Fibroblast of skin of right biceps (primary cell): ENCODE measurements around the gene YTHDF2.
A peak's percentile ranks its signal among the peaks of the same experiment; 100 is the strongest.
"Not testable (repeated sequence)": the region's sequence is repeated elsewhere in the genome, so short reads cannot be mapped to it uniquely, and the experiment has no call there.

Experiments used
- DNase-seq: peaks from one replicate; pipeline ENCODE4 v3.0.0-alpha.2; 2013

The YTHDF2 gene

DNA sequence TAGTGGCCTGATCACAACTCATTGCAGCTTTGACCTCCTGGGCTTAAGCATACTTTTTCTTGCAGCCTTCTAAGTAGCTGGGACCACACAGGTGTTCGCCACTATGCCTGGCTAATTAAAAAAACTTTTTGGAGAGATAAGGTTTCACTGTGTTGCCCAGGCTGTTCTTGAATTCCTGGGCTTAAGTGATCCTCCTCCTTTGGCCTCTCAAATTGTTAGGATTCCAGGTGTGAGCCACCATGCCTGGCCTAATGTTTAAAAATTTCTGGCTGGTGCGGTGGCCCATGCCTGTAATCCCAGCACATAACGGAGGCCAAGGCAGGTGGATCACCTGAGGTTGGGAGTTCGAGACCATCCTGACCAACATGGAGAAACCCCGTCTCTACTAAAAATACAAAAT is 24.4 kb downstream of the YTHDF2 start:
- DNase-seq: no peak

DNA sequence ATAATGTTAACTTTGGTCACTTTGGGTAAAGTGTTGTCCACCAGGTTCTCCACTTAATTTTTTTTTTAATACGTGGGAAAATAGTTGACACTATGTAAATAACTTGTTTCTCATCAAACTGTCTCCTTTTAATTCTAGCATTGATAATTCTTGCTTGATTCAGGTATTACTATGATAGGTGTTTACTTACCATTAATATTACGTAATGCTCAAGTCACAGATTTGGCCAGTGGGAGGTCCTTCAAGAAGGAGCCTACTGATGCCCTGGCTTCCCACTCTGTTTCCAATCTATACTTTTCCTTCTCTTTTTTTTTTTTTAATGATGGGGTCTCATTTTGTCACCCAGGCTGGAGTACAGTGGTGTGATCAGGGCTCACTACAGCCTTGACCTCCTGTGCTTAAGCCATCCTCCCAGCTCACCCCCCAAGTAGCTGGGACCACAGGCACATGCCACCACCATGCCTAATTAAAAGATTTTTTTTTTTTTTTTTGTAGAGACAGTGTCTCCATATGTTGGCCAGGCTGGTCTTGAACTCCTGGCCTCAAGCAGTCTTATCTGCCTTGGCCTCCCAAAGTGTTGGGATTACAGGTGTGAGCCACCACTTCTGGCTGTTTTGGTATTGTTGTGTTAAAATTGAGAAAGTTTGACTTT is 29.9 kb downstream of the YTHDF2 start:
- DNase-seq: no peak

DNA sequence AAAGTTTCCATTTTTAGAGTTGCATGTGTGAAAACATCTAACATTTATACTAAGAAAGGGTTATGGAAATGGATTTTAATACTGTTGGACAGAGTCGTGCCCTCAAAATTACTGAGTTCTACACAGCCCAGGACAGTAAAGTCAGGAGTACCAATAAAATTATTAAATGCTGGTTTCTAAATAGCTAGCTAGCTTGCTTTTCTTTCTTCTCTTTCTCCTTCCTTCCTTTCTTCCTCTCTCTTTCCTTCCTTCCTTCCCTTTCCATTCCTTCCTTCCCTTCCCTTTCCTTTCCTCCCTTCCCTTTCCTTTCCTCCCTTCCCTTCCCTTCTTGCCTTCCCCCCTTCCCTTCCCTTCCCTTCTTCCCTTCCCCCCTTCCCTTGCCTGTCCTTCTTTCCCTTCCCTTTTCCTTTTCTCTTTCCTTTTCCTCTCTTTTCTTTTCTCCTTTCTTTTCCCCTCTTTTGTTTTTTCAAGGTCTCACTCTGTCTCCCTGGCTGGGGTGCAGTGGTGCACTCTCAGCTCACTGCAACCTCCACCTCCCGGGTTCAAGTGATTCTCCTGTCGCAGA is 33.9 kb downstream of the YTHDF2 start:
- DNase-seq: no peak

DNA sequence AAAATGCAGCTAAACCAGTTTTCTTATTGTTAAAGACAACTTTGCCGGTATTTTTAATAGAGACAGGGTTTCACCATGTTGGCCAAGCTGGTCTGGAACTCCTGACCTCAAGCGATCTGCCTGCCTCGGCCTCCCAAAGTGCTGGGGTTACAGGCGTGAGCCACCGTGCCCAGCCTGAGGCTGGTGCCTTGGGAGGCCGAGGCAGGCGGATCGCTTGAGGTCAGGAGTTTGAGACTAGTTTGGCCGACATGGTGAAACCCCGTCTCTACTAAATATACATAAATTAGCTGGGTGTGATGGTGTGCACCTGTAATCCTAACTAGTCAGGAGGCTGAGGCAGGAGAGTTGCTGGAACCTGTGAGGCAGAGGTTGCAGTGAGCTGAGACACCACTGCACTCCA is 35.2 kb downstream of the YTHDF2 start:
- DNase-seq: not testable (repeated sequence)

DNA sequence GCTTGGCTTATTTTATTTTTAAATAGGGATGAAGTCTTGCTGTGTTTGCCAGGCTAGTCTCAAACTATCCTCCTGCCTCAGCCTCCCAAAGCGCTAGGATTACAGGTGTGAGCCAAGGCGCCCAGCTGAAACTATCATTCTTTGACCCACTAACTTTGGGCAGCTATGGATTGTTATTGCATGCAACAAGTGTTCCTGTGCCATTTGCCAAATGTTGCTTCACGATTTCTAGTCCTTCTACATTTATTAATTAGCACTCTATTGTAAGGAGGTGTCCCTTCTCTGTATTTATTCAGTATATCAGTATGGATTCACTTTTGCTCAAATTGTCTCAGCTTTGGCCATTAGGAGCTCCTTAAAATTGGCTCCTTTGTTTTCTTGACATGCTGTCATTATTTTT is 36.4 kb downstream of the YTHDF2 start:
- no peak for DNase-seq

DNA sequence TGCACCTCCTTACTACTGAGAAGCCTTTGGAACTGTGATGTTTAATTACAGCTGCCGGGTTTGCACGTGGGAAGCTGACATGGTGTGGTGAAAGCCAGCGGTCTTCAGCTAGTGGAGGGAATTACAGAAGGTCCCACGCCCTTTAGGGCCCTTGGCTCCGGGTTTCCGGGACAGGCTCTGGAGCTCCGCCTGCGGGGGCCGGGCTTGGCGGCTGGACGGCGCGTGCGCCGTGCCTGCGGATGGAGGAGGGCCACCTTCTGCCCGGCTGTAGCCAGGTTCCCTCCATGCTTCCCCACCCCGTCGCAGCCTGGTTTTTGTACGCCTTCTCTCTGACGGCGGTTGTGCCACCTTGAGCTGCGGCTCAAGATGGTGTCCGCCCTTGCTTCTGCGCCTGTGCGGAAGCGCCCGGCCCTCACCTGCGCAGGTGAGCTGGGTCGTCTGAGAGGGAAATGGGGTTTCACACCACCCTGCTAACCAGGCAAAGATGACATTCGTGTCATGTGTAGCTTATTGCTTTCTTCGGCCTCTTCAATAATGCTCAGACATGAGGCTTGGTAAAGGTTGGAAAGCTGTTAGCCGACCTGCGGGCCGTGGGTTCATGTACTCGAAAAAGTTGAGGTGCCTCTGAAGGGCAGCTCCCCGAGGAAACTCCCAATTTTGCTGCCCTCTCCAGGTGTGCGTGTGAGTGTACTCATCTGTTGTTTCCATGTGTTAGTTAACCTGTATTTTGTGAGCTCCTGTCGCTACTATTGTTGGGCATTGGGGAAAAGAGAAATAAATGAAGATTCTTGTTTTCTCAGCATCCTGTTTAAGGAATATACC is 38.6 kb downstream of the YTHDF2 start:
- DNase-seq: peak; percentile 41

DNA sequence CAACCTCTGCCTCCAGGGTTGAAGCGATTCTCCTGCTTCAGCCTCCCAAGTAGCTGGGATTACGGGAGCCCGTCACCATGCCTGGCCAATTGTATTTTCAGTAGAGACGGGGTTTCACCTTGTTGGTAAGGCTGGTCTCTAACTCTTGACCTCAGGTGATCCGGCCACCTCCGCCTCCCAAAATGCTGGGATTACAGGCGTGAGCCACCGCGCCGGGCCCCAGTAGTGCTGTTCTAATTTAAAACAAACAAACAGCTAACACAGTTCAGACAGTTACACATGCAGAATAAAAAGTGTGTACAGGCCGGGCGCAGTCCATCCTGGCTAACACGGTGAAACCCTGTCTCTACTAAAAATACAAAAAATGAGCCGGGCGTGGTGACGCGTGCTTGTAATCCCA is 39.6 kb downstream of the YTHDF2 start:
- no peak for DNase-seq

DNA sequence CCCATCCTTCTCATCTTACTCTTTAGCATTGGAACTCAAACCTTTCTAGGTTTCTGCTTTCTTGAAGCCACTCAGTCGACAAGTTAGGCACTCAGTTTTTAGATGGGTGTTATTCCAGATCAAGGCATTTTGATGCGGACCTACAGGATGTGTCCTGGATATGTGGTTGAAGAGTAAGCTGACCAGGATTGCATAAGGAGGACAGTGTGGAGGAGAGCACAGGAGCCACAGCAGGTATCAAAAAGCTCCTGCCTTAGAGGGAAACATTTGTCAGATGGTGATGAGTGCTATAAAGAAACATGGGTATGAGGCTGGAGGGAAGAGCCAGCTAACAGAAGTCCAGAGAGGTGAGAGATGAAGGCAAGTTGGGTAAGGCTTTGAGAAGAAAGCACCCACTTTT is 41.3 kb downstream of the YTHDF2 start:
- DNase-seq: no peak

DNA sequence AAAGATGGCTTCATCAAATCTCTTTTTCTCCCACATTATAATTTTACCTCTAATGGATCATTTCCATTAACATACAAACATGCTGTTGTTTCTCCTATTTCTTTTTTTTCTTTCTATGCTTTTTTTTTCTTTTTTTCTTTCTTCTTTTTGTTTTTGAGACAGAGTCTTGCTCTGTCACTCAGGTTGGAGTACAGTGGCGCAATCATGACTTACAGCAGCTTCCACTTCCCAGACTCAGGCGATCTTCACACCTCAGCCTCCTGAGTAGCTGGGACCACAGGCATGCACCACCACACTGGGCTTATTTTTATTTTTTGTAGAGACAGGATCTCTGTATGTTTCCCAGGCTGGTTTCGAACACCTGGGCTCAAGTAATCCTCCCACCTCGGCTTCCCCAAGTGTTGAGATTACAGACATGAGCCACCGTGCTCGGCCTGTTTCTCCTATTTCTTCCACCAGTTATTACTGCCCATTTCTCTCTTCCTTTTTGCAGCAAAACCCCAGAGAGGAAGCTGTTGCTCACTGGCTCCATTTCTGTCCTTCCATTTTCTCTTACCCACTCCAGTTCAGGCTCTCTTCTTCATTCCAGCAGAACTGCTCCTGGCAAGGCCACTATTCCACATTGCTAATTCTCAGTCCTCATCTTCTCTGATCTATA is 43.1 kb downstream of the YTHDF2 start:
- DNase-seq: no peak

DNA sequence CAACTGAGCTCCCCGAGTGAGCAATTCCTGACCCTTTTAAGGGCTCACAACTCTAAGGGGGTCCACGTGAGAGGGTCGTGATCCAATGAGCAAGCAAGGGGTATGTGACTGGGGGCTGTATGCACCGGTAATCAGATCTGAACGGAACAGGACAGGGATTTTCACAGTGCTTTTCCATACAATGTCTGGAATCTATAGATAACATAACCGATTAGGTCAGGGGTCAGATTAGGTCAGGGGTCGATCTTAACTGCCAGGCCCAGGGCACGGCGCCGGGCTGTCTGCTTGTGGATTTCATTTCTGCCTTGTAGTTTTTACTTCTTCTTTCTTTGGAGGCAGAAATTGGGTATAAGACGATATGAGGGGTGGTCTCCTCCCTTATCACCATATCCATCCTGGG is 44.6 kb downstream of the YTHDF2 start:
- no peak for DNase-seq

DNA sequence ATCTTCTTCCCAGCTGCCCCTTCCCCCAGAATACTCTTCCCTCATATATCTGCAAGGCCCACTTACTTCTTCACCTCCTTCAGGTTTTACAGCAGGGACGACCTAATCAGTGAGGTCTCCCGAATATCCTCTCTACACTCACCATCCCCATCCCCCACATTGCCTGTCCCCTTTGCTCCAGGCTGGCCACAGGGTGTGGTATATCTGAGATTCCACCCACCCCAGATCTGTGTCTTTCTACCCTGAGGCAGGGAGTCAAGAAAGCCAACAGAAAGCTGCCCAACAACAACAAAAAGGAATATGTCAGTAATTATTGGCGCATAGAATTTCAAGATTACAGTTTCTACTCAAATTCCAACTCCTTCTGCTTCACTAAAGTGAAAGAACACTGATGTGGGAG is 45.3 kb downstream of the YTHDF2 start:
- DNase-seq: no peak

DNA sequence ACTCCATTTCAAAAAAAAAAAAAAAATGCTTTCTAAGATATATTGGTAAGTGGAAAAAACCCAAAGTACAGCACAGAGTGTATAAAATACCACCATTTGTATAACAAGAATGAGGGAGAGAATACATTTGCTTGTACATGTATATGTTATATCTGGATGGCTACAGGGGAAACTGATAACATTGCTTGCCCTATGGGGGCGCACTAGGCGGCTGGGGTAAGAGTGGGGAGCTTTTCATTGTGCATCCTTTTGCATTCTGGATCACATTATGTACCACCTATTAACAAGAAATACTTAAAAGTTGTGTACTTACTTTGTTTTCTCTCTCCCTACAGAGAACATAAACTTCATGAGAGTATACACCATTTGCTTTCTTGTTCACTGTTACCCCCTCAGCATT is 46.6 kb downstream of the YTHDF2 start:
- DNase-seq: no peak

DNA sequence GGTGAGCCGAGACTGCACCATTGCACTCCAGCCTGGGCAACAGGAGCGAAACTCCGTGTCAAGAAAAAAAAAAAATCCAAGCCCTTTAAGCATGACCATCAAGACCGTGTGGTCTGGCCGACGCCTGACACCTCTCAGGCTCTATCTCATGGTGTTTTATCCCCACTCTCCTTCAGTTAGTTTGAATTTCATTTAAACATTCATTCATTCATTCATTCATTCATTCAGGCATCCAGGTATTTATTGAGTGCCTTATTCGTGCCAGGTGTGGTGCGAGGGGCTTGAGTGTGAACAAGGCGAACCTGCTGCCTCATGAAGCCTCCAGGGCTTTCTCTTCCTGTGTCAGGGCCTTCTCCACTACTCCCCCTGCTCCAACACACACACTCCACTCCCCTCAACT is 52.7 kb downstream of the YTHDF2 start:
- no peak for DNase-seq

DNA sequence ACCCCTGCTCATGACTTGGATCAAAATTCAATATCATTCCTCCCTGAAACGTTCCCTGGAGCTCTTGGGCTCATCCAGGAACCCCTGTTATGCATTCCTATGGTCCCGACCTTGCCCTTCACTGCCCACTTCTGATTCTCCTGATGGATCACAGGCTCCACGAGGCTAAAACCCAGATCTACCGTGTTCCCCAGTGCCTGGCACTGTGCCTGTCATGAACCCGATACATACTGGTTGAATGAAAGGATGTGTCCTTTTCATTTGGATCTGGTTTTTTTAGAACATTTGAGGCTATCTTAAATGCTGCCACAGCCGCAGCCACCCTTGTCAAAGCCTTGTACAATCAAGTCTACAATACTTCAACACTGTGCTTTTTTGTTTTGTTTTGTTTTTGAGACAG is 53.1 kb downstream of the YTHDF2 start:
- no peak for DNase-seq

DNA sequence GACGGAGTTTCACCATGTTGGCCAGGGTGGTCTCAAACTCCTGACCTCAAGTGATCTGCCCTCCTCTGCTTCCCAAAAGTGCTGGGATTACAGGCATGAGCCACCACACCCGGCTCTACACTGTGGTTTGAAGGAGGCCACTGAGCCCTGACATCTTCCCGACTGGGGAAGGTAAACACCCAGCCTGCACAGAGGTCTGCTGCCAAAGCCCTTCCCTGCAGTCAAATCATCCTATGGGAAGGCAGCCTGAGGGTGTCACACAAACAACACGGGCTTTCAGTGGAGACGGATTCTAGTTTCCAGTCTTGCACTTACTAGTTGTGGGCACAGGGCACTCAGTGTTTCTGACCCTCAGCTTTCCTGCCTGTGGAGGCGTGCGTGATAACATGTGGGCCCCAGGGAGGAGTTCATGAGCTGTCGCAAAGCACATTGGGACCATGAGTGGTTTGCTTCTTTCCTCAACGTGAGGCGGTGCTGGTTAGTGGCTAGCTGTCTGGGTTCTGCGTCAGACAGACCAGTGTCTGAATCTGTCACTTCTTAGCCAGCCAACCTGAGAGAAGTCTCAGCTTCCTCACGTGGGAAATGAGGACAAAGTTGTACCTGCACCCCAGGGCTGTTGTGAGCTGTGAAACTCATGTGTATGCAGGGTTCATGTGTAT is 53.8 kb downstream of the YTHDF2 start:
- no peak for DNase-seq

DNA sequence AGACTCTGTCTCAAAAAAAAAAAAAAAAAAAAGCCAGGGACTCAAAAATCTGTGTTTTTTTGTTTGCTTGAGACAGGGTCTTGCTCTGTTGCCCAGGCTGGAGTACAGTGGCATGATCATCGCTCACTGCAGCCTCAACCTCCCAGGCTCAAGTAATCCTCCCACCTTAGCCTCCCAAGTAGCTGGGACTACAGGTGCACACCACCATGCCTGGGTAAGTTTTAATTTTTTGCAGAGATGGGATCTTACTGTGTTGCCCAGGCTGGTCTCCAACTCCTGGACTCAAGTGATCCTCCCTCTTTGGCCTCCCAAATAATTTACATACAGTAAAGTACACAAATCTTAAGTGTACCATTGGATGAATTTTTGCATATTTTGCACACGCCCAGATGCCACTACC is 55.2 kb downstream of the YTHDF2 start:
- not testable (repeated sequence) for DNase-seq

DNA sequence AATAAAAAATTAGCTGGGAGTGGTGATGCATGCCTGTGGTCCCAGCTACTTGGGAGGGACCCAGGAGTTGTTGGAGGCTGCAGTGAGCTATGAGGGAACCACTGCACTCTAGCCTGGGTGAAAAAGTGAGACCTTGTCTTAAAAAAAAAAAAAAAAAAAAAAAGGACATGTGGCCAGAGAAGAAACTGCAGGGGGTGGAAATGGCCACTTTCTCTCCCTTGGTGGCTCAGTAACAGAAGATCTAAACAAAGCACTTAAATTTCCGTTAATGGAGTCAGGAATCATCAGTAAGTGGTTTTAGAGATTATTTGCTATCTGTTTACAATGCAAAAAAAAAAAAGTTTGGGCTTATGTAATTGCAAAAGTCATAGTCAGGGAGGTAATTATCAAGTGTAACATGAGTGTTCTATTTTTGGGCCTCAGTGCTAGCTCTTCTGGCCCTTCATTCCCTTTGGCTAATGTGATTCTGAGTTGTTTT is 55.9 kb downstream of the YTHDF2 start:
- no peak for DNase-seq

DNA sequence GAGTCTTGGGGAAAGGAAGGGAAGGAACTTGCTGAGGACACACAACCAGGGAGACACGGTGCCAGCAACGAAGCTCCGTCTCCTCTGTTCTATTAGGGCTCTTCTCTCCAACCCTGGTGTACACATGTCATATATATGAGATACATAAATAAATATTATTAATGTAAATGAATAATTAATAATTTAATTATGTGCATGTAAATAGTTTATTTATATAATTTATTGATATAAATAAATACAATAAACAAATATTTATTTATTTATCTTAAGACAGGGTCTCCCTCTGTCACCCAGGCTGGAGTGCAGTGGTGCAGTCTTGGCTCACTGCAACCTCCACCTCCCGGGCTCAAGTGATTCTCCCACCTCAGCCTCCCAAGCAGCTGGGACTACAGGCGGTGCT is 57.8 kb downstream of the YTHDF2 start:
- DNase-seq: not testable (repeated sequence)

DNA sequence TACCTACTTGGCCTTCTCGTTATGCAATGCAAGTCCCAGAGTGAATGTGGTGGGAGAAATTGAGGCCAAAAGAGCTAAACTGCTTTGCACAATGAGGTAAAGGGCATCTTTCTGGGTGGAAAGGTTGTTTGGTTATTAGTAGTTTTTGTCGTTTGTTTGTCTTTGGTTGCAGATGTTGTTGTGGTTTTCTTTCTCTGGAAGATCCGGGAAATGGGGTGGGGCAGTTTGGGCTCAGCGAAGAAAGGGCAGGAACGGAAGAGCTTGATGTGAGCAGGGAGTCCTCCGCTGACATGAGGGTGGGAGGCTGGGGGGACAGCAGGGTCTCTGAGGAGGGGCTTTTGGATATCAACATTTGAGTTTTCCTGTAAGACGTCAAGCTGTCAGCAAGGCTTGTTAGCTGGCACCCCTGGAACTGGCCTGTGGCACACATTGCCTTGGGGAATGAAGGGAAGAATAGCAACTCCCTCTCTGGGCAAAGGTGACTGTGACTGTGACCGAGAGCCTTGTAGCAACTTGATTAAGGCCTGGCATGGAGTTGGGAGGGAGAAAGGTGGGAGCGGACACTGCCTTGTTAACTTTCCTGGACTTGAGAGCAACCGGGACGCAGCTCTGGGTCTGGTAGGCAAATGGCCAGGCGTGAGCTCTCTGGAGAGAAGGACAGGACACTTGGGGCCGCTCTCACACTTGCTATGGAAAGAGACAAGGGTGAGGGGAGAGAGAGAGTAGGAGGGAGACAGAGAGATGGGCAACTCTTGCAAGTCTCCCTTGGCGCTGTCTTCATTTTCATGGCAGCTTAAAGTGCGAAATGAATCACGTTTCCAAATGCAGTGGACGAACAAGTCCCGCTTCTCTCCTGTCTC is 59.8 kb downstream of the YTHDF2 start:
- DNase-seq: no peak

DNA sequence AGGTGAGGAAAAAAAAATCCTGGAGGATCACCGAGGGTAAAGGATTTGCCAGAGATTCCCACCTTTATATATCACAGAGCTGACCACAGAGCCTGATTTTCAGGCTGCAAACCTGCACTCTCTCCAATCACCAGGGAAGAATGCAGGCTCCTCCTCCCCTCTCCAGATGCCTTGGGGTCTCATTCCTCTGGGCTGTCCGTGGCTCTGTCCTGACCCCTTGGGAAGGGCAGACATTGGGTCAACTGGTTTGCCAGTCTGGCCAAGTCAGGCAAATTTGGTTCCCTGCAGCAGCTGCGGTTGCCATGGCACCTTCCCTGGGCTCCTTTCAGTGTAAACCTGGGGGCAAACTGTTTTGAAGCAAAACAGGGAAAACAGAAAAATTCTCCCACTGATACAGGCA is 63.6 kb downstream of the YTHDF2 start:
- no peak for DNase-seq

DNA sequence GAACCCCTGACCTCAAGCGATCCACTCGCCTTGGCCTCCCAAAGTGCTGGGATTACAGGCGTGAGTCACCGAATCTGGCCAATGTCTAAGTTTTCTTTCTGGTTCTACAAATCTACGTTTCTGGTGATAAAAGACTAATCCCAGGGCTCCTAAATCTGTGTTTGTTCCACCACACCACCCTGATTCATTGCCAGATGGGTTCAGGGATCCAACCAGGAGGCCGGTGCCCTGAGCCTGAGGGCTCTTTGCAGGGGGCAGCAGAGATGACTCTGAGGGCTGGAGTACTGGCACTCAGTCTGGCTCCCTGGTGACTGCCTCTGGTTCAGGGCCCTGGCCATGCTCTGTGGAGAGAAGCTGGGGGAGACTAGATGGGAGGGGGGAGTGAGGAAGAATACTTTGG is 64.7 kb downstream of the YTHDF2 start:
- DNase-seq: no peak

DNA sequence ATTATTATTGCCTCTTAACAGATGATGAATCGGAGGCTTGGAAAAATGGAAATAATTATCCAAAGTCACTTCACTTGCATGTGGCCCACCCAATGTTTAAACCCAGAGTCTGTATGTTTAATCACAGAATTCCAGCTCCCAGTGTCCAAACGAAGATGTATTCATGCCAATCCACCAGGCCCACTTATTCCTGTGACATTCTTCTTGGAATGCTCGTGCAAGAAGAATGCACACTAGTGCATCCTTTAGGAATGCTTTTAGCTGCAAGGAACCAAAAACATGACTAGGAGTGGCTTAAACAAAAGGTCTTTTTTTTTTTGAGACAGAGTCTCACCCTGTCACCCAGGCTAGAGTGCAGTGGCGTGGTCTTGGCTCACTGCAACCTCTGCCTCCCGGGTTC is 66.3 kb downstream of the YTHDF2 start:
- peak; percentile 57 for DNase-seq
